Measurements from ENCODE around the gene EMID1.

EMID1 gene

GRCh38 chr22:29260601-29261315, 55.1 kb downstream of the EMID1 start:
- DNase-seq = no peak

DNA sequence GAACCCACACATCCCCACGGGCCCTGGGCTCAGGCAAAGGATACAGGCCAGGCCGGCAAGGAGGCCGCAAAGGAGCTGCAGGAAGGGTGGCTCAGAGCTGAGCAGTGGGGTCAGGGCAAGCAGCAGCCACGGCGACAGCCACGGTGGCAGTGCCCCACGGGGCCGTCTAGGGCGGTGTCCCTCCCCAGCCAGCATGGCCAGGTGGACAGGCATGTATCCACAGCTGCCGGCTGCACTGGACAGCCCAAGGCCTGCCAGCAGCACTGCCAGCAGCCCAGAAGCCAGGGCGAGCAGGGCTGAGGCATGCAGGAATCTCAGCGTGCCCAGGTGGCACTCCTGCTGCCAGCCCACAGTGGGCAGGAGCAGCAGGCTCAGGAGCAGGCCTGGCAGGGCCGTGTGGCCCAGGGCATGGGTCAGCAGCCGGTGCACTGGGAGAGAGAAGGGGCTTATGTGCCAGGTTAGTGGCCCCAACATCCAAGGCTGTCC, 58.1 kb downstream of the EMID1 start:
- DNase-seq = no peak

- DNase-seq = peak in 1 of 2 experiments; percentile 7
Measured at GRCh38 chr22:29265305-29265704, 59.6 kb downstream of the EMID1 start.

DNA sequence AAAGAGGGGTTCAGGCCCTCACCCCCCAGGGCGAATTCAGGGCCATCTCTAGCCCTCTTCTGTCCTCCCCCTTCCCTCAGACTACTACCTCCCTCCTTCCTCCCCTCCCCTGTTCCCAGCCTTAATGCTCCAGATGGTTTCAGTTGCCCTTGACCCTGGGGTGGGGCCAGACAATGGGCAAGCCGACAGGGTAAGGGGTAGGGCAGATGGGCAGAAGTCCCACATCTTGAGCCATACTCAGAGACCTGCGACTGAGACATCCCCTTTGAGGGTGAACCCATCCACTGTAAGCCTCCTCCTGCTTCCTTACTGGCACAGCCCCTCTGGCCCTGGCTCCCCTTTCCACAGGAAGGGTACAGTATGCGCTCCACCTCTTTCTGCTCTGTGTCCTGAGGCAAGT, 60.2 kb downstream of the EMID1 start:
- DNase-seq = no peak

- no peak for DNase-seq
Measured at GRCh38 chr22:29266564-29267461, 61.1 kb downstream of the EMID1 start.

- DNase-seq = no peak
Measured at GRCh38 chr22:29267462-29267857, 61.8 kb downstream of the EMID1 start.

DNA sequence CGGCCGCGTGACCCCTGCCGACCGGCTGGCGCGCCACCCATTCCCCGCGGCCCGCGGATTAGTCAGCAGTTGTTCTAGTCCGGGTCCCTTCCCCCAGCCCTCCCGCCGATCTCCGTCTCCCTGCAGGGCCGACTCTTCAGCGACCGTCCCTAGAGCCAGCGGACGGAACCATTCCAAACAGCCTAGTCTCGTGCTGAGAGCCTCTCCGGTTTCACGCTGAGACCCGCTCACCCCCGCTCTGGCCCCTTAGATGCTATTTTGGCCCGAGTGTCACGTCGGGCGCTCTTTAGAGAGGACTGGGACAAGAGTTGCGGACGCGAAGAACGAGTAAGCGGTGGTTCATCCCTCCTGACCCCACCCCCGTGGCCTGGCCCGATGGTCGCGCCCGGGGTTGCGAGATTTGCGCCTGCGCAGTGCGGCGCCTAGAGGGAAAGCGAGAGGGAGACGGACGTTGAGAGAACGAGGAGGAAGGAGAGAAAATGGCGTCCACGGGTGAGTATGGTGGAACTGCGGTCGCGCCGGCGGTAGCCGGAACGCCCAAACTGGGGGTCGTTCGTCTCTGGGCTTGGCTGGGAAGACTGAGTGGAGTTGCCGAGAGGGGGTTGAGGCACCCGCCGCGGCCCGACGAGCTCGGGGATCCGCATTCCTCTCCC, 62.3 kb downstream of the EMID1 start, which contains the start of the genes EWSR1 and RHBDD3:
TSS of gene EWSR1 (plus strand) at position 411 of the 653 bp plus-strand sequence. CDS start at position 480, 69 bp downstream.
TSS of gene RHBDD3 (minus strand) at position 124 of the 653 bp plus-strand sequence. CDS start 2,355 bp downstream, outside the sequence.
- peak; percentile 82 to 91 for DNase-seq

- DNase-seq = peak in 1 of 2 experiments; percentile 40
Measured at GRCh38 chr22:29268511-29269229, 63.0 kb downstream of the EMID1 start.

- no peak for DNase-seq
Measured at GRCh38 chr22:29269230-29269604, 63.5 kb downstream of the EMID1 start.

GRCh38 chr22:29269731-29270474, 64.2 kb downstream of the EMID1 start:
- peak in 1 of 2 experiments; percentile 8 for DNase-seq

DNA sequence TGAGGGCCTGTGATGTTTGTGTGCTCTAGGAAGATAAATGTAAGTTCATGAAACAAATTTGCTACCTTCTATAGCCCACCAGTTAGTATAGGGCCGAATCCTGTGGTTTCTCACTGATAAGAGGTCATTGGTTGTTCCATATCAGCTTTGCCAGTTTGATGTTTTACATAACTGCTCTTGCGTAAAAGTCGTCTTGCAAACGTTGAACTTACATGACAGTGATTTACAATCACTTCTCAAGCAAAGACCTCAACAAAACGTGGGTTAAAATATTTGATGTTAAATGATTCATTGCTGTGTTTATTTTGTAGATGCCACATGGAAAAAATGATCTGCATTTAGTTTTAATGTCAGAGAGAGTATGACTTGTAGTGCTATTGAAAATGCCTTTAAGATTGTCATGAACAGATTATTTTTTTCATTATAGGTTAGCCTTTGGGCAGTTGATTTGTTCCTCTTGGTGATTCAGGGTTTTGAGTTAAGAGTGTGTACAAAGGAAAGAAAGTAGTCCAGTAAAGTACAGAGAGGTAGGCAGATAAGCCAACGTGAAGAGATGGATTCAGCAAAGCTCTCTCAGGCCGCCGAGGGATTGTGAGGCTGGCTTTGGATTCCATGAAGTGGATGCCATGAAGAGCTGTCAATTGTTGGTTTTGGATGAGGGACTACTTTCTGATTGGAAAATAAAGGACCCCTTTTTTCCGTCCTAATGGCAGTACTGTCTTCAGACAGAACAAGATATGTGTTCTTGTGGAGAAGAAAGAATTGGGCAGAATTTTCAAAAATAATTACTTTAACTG, 65.0 kb downstream of the EMID1 start:
- DNase-seq = no peak

DNA sequence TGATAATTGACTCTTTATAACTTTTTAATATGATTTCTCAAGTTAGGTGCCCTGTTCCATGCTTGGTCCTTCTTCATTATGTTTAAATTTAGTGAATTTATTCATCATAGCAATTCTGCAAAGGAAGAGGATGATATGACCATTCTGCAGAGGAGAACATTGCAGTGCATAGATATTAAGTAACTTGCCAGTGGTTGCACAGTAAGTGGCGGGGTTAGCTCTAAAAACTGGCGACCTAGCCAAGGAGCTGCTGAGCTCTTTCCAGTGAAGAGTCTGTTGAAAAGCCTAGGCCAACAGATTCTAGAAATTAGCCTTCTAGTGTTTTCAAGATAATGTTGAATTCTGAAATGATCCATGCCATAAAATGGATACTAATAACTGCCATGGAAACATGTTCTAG, 66.9 kb downstream of the EMID1 start:
- DNase-seq = no peak

DNA sequence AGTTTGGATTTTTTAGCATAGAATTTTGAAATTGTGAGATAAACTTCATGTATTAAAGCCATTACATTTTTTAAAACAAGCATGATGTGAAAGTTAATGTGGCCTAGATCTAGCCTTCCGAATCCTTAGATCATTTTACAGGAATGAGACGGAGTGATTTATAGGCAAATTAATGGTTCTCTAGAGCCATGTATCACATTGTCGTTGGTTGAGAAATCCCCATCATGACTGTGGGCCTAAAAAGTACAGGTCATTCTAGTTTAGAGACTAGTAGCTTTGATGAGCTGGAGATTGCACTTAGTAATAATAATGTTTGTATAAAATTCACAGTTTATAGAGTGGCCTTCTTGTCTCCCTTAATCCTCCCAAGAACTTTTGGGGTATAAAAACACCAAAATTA, 69.5 kb downstream of the EMID1 start:
- no peak for DNase-seq

DNA sequence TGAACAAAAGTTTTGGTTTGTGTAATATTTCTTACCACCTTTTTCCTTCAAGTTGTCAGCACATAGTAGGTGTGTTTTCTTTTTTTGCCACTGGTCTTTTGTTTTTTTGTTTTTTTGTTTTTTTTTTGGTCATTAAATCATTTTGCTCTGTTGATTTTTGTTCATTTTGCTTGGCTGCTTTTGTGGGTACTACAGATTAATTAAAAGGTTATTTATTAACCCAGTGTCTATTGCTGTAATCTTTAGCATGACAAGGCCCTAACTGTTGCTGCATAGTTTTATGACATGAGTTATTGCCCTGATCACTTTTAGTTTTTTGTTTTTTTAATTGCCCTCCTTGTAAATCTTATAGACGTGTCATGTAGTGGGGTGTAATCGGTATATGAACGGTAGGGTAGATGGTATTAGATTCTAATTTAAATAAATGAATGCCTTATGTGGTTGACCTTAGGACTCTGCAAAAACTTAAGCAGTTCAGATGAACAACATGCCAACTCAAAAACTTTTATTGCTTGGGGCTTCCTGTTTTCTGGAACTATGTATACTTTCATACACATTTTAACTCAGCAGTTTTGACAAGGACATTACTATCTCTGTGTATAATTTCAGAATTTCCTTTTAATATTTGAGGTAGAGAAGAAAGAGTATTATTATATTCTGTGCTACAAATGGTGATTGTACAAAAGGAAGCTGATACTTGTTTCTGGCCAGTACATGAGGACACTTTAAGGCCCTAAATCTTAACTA, 70.3 kb downstream of the EMID1 start:
- DNase-seq = no peak

DNA sequence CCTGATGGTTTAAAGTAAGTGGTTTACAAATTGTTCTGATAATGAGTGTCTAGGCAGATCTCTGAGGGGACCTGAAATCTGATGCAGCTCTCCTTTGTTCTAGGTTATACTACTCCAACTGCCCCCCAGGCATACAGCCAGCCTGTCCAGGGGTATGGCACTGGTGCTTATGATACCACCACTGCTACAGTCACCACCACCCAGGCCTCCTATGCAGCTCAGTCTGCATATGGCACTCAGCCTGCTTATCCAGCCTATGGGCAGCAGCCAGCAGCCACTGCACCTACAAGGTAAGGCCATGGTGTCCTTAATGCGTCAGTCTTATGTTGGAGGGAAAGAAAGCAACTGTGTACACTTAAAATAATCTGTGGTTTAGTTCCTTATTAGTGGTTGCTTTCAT, 72.2 kb downstream of the EMID1 start:
- no peak for DNase-seq

DNA sequence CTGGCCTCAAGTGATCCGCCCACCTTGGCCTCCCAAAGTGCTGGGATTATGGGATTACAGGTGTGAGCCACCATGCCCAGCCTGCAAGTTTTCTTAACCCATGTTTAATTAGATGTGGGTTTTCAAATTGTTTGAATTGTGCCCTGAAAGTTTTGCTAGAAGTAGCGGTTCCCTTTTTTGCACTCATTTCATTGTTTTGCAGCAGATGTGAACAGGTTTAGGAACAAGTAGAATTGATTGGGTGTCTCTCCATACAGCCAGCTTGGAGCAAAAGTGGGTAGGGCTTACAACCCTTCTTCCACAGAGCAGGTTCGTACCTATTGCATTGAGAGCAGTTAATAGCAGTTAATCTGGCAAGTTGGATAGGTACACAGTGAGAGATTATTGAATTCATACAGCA, 78.5 kb downstream of the EMID1 start:
- DNase-seq = no peak

DNA sequence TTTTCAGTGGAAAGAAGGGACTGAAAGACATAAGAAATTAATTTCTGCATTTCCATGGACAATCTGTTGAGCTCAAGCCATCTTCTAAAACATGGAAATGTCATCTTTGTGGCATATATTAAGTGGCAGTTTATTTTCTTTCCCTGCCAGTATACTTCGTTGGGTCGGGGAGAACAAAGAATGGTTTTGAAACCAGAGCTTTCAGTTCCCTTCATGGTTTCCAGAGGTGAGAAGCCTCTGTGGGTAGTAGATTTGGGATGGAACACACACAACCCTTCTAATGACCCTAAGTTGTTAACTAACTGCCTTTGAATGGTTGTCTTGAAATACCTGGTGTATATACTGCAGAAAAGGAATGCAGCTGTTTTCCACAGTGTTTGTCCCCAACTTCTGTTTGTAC, 83.1 kb downstream of the EMID1 start:
- no peak for DNase-seq

- no peak for DNase-seq
Measured at GRCh38 chr22:29290061-29290460, 84.4 kb downstream of the EMID1 start.

GRCh38 chr22:29291215-29291614, 85.5 kb downstream of the EMID1 start:
- no peak for DNase-seq

DNA sequence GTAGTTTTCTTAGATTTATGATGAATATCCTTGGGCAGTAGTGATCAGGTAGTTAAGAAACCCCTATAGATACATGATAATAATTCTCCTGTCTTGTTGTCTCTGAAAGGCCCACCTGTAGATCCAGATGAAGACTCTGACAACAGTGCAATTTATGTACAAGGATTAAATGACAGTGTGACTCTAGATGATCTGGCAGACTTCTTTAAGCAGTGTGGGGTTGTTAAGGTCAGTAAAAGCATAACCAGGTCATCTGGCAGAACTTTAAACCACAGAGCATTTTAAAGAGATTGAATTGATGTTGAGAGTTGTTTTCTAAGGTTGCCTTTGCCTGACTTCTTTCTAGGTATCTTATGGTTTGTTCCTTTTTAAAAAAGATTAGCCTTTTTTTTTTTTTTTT, 86.7 kb downstream of the EMID1 start:
- DNase-seq = no peak

All from NCI-H2081 (cell line).